Transverse colon (tissue), 4 donors: ENCODE measurements around the gene RFX3.

ENCODE experiments used
- CTCF ChIP-seq, 5 experiments: fragments of 200-600 bp in 3 of 5; fragments of 450-650 bp in 2 of 5; sonication (generic) in 3 of 5; IDR thresholded peaks; 1 replicate in 2 of 5; 2 replicates in 3 of 5; pipeline ENCODE4 v1.5.1; 2016 to 2017; ENCODE audit warnings: antibody characterized with exemption in 5 of 5, inconsistent platforms in 3 of 5, mild to moderate bottlenecking in 2 of 5, moderate library complexity in 1 of 5
- POLR2A ChIP-seq: fragments of 450-650 bp; IDR thresholded peaks from one replicate; pipeline ENCODE4 v1.6.1; 2016; ENCODE audit warnings: antibody characterized with exemption, mild to moderate bottlenecking, moderate library complexity
- POLR2AphosphoS5 ChIP-seq, 3 donors: sonication (generic); formaldehyde crosslinking; IDR thresholded peaks; one replicate each; pipeline ENCODE4 v1.6.1; 2016; ENCODE audit warnings: antibody characterized with exemption in 3 of 3

GRCh38 chr9:3541206-3541605 lies 15.4 kb upstream of the RFX3 start:
- TF ChIP-seq CTCF (IDR thresholded peaks at IDR 0.05) (no peak), POLR2A (no peak), POLR2AphosphoS5 (IDR thresholded peaks at IDR 0.05) (no peak)
